HCT116 (cell line): ENCODE data around the gene SHH. TPM values are rescaled to one million over a fixed set of nuclear protein-coding genes. Genes with fewer than 3 reads are reported as not detected.

ENCODE experiments used
- ATAC-seq: fragments of 200-7000 bp; cut with Tn5 transposase; 2 replicates; pipeline ENCODE4 v1.9.1; 2020; ENCODE audit warnings: mild to moderate bottlenecking, moderate library complexity
- BruUV-seq: library from RNA; stranded (reverse); fragments of 400-500 nt; replicated peaks from 2 replicates; lab custom pipeline; 2021; lab: Mats Ljungman, UMichigan
- CTCF ChIA-PET: fragments of 300-600 bp; sonication (Branson Sonifier 250); formaldehyde crosslinking; loops from one replicate; lab custom pipeline; 2021; ENCODE audit warnings: antibody characterized with exemption; lab: Charles Lee
- POLR2A ChIA-PET: fragments of 300-600, 350-600 bp; sonication (Branson Sonifier 250); formaldehyde crosslinking; loops from one replicate; lab custom pipeline; 2021; ENCODE audit warnings: antibody characterized with exemption; lab: Charles Lee
- RAD21 ChIA-PET, 2 experiments: fragments of 300-600 bp; sonication (Branson Sonifier 250); formaldehyde crosslinking; loops; one replicate each; lab custom pipeline; 2023; ENCODE audit warnings: low total read pairs in 2 of 2; ENCODE audit not compliant: uncharacterized antibody in 2 of 2, unreplicated experiment in 2 of 2, low non-redundant PET in 1 of 2; lab: Charles Lee
- DNase-seq: peaks from one replicate; pipeline ENCODE4 v3.0.0-alpha.2; 2010; ENCODE audit warnings: low read depth, low spot score
- H2AFZ ChIP-seq: fragments of 200-600 bp; shearing (Covaris generic), sonication (generic); 2 replicates; pipeline ENCODE4 v1.6.1; 2017; ENCODE audit warnings: low read depth, mixed run types, mixed read lengths, antibody characterized with exemption, low read length; ENCODE audit not compliant: poor library complexity, severe bottlenecking
- H3K27ac ChIP-seq: 2 replicates; pipeline ENCODE4 v1.5.1; 2012; ENCODE audit warnings: low read depth, low read length
- H3K27me3 ChIP-seq: fragments of 200-600 bp; sonication (generic); 2 replicates; pipeline ENCODE4 v1.6.1; 2016; ENCODE audit warnings: mixed run types, low read length, mixed read lengths; ENCODE audit not compliant: insufficient read depth
- H3K36me3 ChIP-seq, 2 experiments: fragments of 200-500 bp in 1 of 2; fragments of 200-600 bp in 1 of 2; sonication (Bioruptor generic) in 1 of 2; sonication (generic) in 1 of 2; 2 replicates each; pipeline versions ENCODE4 v1.5.1 to v1.6.1; 2014 to 2016; ENCODE audit warnings: low read length in 2 of 2, inconsistent platforms in 1 of 2, mixed read lengths in 1 of 2, mixed run types in 1 of 2; ENCODE audit not compliant: insufficient read depth in 2 of 2, control insufficient read depth in 1 of 2
- H3K4me1 ChIP-seq, 2 experiments: fragments of 200-600 bp in 1 of 2; sonication (generic) in 1 of 2; 2 replicates each; pipeline versions ENCODE4 v1.5.1 to v1.6.1; 2012 to 2017; ENCODE audit warnings: low read length in 2 of 2, inconsistent platforms in 1 of 2, mild to moderate bottlenecking in 1 of 2, mixed read lengths in 1 of 2, mixed run types in 1 of 2, moderate library complexity in 1 of 2; ENCODE audit not compliant: insufficient read depth in 2 of 2, control insufficient read depth in 1 of 2
- H3K4me2 ChIP-seq: fragments of 200-600 bp; sonication (generic); 2 replicates; pipeline ENCODE4 v1.6.1; 2017; ENCODE audit warnings: mixed run types, low read length, mixed read lengths
- H3K4me3 ChIP-seq, 2 experiments: fragments of 200-600 bp in 1 of 2; sonication (generic) in 1 of 2; replicated peaks in 1 of 2; 2 replicates each; pipeline ENCODE4 v1.5.1; 2011 to 2016; ENCODE audit warnings: low read length in 2 of 2, control low read depth in 1 of 2, low read depth in 1 of 2, mild to moderate bottlenecking in 1 of 2, mixed read lengths in 1 of 2, mixed run types in 1 of 2
- H3K79me2 ChIP-seq: fragments of 200-600 bp; sonication (generic); 2 replicates; pipeline ENCODE4 v1.6.1; 2017; ENCODE audit warnings: mild to moderate bottlenecking, mixed run types, low read length, moderate library complexity, mixed read lengths; ENCODE audit not compliant: insufficient read depth
- H3K9ac ChIP-seq: fragments of 200-600 bp; sonication (generic); 2 replicates; pipeline ENCODE4 v1.6.1; 2016; ENCODE audit warnings: low read length, mixed read lengths
- H3K9me2 ChIP-seq: fragments of 200-600 bp; sonication (generic), shearing (Covaris generic); 2 replicates; pipeline ENCODE4 v1.6.1; 2017; ENCODE audit warnings: mixed run types, mild to moderate bottlenecking, moderate library complexity; ENCODE audit not compliant: insufficient read depth
- H3K9me3 ChIP-seq, 2 experiments: fragments of 200-500 bp in 1 of 2; fragments of 200-600 bp in 1 of 2; sonication (Bioruptor generic) in 1 of 2; sonication (generic) in 1 of 2; 2 replicates each; pipeline ENCODE4 v1.6.1; 2014 to 2017; ENCODE audit warnings: low read length in 2 of 2, mixed read lengths in 2 of 2, inconsistent platforms in 1 of 2, low read depth in 1 of 2, mild to moderate bottlenecking in 1 of 2, mixed run types in 1 of 2, moderate library complexity in 1 of 2; ENCODE audit not compliant: control insufficient read depth in 1 of 2, insufficient read depth in 1 of 2
- H4K20me1 ChIP-seq: fragments of 200-600 bp; sonication (generic), shearing (Covaris generic); 2 replicates; pipeline ENCODE4 v1.6.1; 2017; ENCODE audit warnings: mixed run types, mild to moderate bottlenecking, moderate library complexity; ENCODE audit not compliant: insufficient read depth
- CEBPB ChIP-seq: IDR thresholded peaks from 2 replicates; pipeline ENCODE4 v1.6.1; 2012; ENCODE audit warnings: low read depth
- ELF1 ChIP-seq: IDR thresholded peaks from 2 replicates; pipeline ENCODE4 v1.6.1; 2012; ENCODE audit warnings: low read depth, borderline replicate concordance
- EZH2 ChIP-seq: fragments of 200-600 bp; sonication (generic); IDR thresholded peaks from 2 replicates; pipeline ENCODE4 v1.6.1; 2017; ENCODE audit warnings: antibody characterized with exemption, mixed run types
- EZH2phosphoT487 ChIP-seq: fragments of 200-600 bp; IDR thresholded peaks from 2 replicates; pipeline ENCODE4 v1.6.1; 2018; ENCODE audit warnings: antibody characterized with exemption, borderline replicate concordance
- FOSL1 ChIP-seq: IDR thresholded peaks from 2 replicates; pipeline ENCODE4 v1.6.1; 2012; ENCODE audit warnings: low read depth
- JUND ChIP-seq: IDR thresholded peaks from 2 replicates; pipeline ENCODE4 v1.6.1; 2012
- POLR2AphosphoS5 ChIP-seq: IDR thresholded peaks from 2 replicates; pipeline ENCODE4 v1.6.1; 2011; ENCODE audit warnings: mild to moderate bottlenecking, low read depth, low read length, moderate library complexity
- RAD21 ChIP-seq: IDR thresholded peaks from 2 replicates; pipeline ENCODE4 v1.6.1; 2012; ENCODE audit warnings: low read depth, mild to moderate bottlenecking
- SIN3A ChIP-seq: IDR thresholded peaks from 2 replicates; pipeline ENCODE4 v1.6.1; 2012; ENCODE audit warnings: low read depth
- SP1 ChIP-seq: IDR thresholded peaks from 2 replicates; pipeline ENCODE4 v1.6.1; 2012; ENCODE audit warnings: low read depth
- SRF ChIP-seq: IDR thresholded peaks from 2 replicates; pipeline ENCODE4 v1.6.1; 2012; ENCODE audit warnings: low read depth
- YY1 ChIP-seq: IDR thresholded peaks from 2 replicates; pipeline ENCODE4 v1.6.1; 2011; ENCODE audit warnings: low read length, low read depth, moderate library complexity, mild to moderate bottlenecking; ENCODE audit not compliant: insufficient replicate concordance; ENCODE audit errors: extremely low read depth
- ZFX ChIP-seq: fragments of 450-650 bp; IDR thresholded peaks from 2 replicates; pipeline ENCODE4 v1.6.1; 2017
- ZNF274 ChIP-seq: fragments of 200-500 bp; sonication (Bioruptor generic); IDR thresholded peaks from 2 replicates; pipeline ENCODE4 v1.6.1; 2014; ENCODE audit warnings: mild to moderate bottlenecking, low read depth, low read length, inconsistent platforms
- intact Hi-C: fragments of 100-400 bp; cut with micrococcal nuclease; formaldehyde crosslinking; loops from 2 replicates; pipeline ENCODE4 v1.10.0; 2022
- total RNA-seq: library from RNA; stranded (reverse); gene quantifications from one replicate; pipeline ENCODE4 v1.2.1, GENCODE V29; 2021; ENCODE audit not compliant: unreplicated experiment
- TF ChIP-seq, protein P1 (sequence below): IDR thresholded peaks from 2 replicates; pipeline ENCODE4 v1.6.1; 2012
- TF ChIP-seq, protein P2 (sequence below): IDR thresholded peaks from 2 replicates; pipeline ENCODE4 v1.6.1; 2011; ENCODE audit warnings: mild to moderate bottlenecking, low read length, moderate library complexity; ENCODE audit not compliant: insufficient replicate concordance; ENCODE audit errors: extremely low read depth

Gene SHH
- total RNA-seq, 1 experiment from 2014 or later: 0.32 TPM

DNA sequence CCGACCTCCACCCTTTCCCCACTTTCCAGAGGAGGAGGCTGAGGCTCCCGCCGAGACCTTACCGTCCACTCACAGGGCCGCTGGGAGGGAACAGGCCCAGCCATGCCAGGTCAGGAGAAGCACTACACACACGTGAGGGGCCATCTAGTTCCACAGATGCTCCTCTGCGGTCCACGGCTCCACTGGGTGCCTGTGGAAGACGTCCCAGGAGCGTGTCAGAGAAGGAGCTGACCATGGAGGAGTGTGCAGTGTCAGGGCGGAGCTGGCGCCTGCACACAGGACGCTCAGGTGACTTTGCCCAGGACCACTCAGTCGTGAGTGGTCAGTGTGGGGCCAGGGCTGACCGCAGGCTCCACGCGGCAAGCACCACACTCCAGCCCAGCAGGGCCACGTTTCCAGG, 8.0 kb upstream of the SHH start:
- ATAC-seq: no peak

DNA sequence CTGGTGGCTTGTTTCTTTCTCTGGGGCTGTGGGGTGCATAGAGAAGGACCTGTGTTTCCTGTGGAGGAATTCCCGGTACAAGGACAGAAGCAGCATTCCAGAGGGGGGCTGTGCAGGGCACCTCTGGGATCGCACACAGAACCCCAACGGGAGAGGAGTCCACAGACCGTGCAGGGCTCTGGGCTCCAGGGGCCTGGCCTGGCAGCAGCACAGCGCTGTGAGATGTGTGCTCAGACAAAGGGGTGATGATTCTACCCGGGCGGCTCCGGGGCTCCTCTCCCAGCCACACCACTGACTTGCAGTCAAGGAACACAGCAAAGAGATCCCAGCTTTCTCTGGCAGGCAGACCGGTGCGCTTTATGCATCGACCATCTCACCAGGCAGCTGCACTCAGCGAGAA, 6.9 kb upstream of the SHH start:
- Histone ChIP-seq H3K4me3 (no peak overlapping the region), H4K20me1 (no peaks in the 10 kb centered on the region), H3K9ac (no peak overlapping the region), H3K36me3 (no peaks in the 10 kb centered on the region), H3K27ac (no peak overlapping the region), H3K9me3 (no peaks in the 10 kb centered on the region), H3K79me2 (no peaks in the 10 kb centered on the region), H3K4me2 (no peak overlapping the region), H2AFZ (no peak overlapping the region), H3K27me3 (no peaks in the 10 kb centered on the region), H3K4me1 (peaks cover 0 to 6% of the 10 kb centered on the region in 2 experiments; a peak in 2 of 4 replicates), H3K9me2 (no peaks in the 10 kb centered on the region)
- no TSS peak for BruUV-seq
- intact Hi-C loops: loop anchor here (5.0 kb wide), 1 partner anchor 143 kb away; no protein-coding TSS in a partner anchor
- RAD21 ChIA-PET: no interaction called here
- DNase-seq: no peak
- POLR2A ChIA-PET: no interaction called here
- CTCF ChIA-PET: no interaction called here
- no peak for ATAC-seq
- TF ChIP-seq CEBPB: no peak
- TF ChIP-seq YY1: no peak
- no peak for TF ChIP-seq ZFX
- TF ChIP-seq EZH2: no peak
- no peak for TF ChIP-seq EZH2phosphoT487
- TF ChIP-seq SIN3A: no peak
- TF ChIP-seq POLR2AphosphoS5: no peak
- no peak for TF ChIP-seq RAD21
- TF ChIP-seq, protein P1, sequence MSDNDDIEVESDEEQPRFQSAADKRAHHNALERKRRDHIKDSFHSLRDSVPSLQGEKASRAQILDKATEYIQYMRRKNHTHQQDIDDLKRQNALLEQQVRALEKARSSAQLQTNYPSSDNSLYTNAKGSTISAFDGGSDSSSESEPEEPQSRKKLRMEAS: no peak
- no peak for TF ChIP-seq FOSL1

More for the DNA sequence above, 8.0 kb upstream of the SHH start:
- H4K20me1 ChIP-seq: no peaks in the 10 kb centered on the region
- H3K4me1 ChIP-seq: peaks cover 0 to 16% of the 10 kb centered on the region in 2 experiments; a peak in 2 of 4 replicates
- H2AFZ ChIP-seq: no peak overlapping the region
- POLR2A ChIA-PET: no interaction called here
- no peak for DNase-seq
- H3K79me2 ChIP-seq: no peaks in the 10 kb centered on the region
- H3K27ac ChIP-seq: no peak overlapping the region
- no peak overlapping the region for H3K4me2 ChIP-seq
- H3K36me3 ChIP-seq: no peaks in the 10 kb centered on the region
- RAD21 ChIA-PET: no interaction called here
- H3K9ac ChIP-seq: no peak overlapping the region
- no TSS peak for BruUV-seq
- intact Hi-C loops: no loop called here
- no peaks in the 10 kb centered on the region for H3K9me2 ChIP-seq
- CTCF ChIA-PET: no interaction called here
- H3K4me3 ChIP-seq: no peak overlapping the region
- H3K9me3 ChIP-seq: no peaks in the 10 kb centered on the region
- no peak for TF ChIP-seq RAD21
- TF ChIP-seq EZH2: no peak
- no peak for TF ChIP-seq EZH2phosphoT487
- TF ChIP-seq, protein P2, sequence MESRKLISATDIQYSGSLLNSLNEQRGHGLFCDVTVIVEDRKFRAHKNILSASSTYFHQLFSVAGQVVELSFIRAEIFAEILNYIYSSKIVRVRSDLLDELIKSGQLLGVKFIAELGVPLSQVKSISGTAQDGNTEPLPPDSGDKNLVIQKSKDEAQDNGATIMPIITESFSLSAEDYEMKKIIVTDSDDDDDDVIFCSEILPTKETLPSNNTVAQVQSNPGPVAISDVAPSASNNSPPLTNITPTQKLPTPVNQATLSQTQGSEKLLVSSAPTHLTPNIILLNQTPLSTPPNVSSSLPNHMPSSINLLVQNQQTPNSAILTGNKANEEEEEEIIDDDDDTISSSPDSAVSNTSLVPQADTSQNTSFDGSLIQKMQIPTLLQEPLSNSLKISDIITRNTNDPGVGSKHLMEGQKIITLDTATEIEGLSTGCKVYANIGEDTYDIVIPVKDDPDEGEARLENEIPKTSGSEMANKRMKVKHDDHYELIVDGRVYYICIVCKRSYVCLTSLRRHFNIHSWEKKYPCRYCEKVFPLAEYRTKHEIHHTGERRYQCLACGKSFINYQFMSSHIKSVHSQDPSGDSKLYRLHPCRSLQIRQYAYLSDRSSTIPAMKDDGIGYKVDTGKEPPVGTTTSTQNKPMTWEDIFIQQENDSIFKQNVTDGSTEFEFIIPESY: no peak
- no peak for TF ChIP-seq POLR2AphosphoS5
- no peak for TF ChIP-seq FOSL1
- no peak for TF ChIP-seq ZNF274
- TF ChIP-seq JUND: no peak
- no peak for TF ChIP-seq ELF1
- no peak for TF ChIP-seq SP1
- TF ChIP-seq, protein P1: no peak
- no peak for TF ChIP-seq SRF
- TF ChIP-seq, all 23 proteins: peak for 0
- H3K27me3 ChIP-seq: no peaks in the 10 kb centered on the region
